Right lobe of liver (tissue), 4 donors: Measurements from ENCODE around the gene PTBP3.

ENCODE experiments used
- CTCF ChIP-seq, 4 donors: fragments of 200-600 bp in 3 of 4; fragments of 450-650 bp in 1 of 4; IDR thresholded peaks; one replicate each; pipeline versions ENCODE4 v1.5.1 to v1.8.0; 2016 to 2022; ENCODE audit warnings: antibody characterized with exemption in 4 of 4, mild to moderate bottlenecking in 2 of 4
- POLR2A ChIP-seq: fragments of 450-650 bp; IDR thresholded peaks from one replicate; pipeline ENCODE4 v1.6.1; 2017; ENCODE audit warnings: antibody characterized with exemption, mild to moderate bottlenecking
- donor health status: DM: no; HTN: no; CAD: no.
- donor health status: DM: no; HTN: no; CAD: no.
- donor health status: DM: no; HTN: yes; CAD: no.

- TF ChIP-seq CTCF (IDR thresholded peaks at IDR 0.05) (no peak), POLR2A (peak; percentile 26)
Measured at GRCh38 chr9:112174965-112175795, 158.2 kb downstream of the PTBP3 start, which contains the start of gene SUSD1.
